TTC549 (cell line): ENCODE measurements around the gene BCO2.
"Not testable (repeated sequence)": the region's sequence is repeated elsewhere in the genome, so short reads cannot be mapped to it uniquely, and the experiment has no call there.

Source experiments
- FAIRE-seq: peaks from 2 replicates; lab custom pipeline; 2012; peaks lifted over from hg19 to GRCh38; lab: Jason Lieb, UNC

The BCO2 gene

DNA sequence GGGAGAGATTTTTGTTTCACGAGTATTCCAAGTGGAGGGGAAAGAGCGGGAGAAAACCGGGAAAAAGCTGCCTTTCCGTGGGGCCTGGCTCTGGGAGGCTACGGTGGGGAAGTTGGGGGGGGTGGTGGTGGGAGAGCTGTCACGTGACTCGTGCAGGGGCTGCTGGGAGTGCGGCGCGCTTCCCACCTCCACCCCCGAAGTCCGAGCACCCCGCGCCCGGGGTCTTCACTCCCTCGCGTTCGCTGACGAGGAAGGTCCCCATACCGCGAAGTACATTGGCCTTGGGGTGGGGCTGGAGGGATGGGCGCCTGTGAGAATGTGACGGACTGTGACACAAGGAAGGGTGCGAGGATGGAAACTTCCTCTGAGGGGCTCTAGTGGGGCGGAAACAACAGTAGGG is 8.2 kb upstream of the BCO2 start, which contains the start of gene TEX12:
TSS of gene TEX12 (plus strand) at position 228 of the 400 bp plus-strand sequence. CDS start 1,897 bp downstream, outside the sequence.
- FAIRE-seq: no peak

DNA sequence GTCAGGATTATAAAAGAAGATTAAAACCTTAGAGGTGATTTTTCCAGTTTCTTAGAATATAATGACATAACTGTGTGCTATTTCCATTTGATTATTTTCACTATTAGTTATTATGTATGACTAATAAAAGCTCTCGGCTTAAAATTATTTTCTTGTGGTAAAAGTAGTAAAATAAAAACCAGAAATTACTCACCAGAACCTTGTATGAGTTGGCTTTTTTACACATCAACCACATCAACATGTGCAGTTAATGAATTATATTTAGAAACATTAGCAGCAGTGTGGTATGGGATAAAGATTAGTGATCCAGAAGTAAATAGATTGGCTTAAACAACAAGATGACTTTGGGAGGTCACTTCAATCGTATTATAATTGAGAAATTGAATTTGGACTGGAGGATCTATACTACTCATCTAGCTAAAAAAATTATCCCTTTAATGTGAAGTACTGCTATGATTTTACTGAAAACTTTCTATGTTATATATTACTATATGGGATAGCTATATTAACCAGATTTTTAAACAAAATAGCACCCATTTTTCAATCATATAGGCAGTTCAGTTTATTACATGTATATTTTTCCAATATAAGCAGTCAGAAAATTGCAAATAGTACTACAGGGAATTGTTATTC is 2.8 kb upstream of the BCO2 start:
- no peak for FAIRE-seq

GRCh38 chr11:112173152-112173551 is 2.2 kb upstream of the BCO2 start:
- FAIRE-seq: no peak

DNA sequence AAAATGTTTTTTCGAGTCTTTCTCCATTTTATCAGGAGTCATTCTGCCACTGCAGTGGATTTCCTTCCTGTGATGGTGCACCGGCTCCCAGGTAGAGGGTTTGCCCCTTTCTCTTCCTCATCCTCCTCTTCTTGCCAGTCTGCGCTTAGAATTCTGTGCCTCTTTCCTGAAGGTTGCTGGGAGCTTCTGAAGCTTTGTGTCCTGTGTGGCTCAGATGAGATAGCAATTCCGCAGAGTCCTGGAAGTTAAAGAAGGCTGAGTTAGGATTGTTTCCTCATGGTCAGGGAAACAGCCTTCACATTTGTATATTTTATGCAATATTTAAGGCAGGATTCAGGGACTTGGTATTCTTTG is 264 bp downstream of the BCO2 start:
- FAIRE-seq: no peak

- no peak for FAIRE-seq
Observed at GRCh38 chr11:112176077-112176476, 765 bp downstream of the BCO2 start.

DNA sequence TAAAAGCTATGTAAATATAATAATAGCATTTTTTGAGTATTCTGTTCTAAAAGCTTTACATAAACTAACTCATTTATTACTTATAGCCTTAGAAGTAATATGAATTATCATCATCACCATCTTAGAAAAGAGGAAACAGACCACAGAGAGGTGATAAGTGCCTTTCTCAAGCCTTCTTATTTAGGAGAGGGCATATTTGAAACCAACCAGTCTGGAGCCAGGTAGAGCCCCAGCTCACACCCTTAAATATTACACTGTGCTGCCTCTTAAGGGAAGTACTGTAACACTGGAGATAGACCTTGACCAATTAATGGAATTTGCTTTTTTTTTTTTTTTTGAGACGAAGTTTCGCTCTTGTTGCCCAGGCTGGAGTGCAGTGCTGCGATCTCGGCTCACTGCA is 2.3 kb downstream of the BCO2 start:
- no peak for FAIRE-seq

GRCh38 chr11:112178428-112178827 is 3.1 kb downstream of the BCO2 start:
- FAIRE-seq: no peak

GRCh38 chr11:112178936-112179335 is 3.6 kb downstream of the BCO2 start:
- FAIRE-seq: no peak

GRCh38 chr11:112179601-112180000 is 4.3 kb downstream of the BCO2 start:
- no peak for FAIRE-seq

DNA sequence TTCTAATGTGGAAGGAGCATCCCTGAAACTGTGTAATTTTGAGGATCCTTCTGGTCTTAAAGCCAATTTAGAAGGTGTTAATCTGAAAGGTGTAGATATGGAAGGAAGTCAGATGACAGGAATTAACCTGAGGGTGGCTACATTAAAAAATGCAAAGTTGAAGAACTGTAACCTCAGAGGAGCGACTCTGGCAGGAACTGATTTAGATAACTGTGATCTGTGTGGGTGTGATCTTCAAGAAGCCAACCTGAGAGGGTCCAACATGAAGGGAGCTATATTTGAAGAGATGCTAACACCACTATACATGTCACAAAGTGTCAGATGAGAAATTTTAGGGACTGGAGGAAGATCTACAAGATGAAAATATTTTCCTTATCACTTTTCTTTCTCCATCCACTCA is 7.6 kb downstream of the BCO2 start:
- no peak for FAIRE-seq

DNA sequence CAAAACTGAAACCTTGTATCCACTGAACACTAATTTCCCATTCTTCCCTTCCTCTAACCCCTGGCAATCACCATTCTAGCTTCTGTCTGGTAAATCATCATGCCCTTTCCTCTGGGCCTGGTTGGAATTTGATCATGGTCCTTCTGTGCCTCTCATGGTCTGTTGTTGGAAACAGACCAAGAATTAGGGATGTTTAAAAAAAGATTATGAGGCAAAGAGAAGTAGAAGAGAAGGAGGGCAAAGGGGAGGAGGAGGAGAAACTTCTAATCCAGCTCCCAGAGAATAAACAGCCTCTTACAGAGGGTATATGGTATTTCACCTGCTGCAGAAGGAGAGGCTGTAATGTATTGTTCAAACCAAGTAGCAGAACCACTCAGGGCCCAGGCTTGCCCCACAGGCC is 10.6 kb downstream of the BCO2 start:
- FAIRE-seq: no peak

GRCh38 chr11:112186304-112186703 is 11.0 kb downstream of the BCO2 start:
- FAIRE-seq: no peak

GRCh38 chr11:112195113-112195512 is 19.8 kb downstream of the BCO2 start:
- FAIRE-seq: not testable (repeated sequence)

GRCh38 chr11:112195951-112196351 is 20.6 kb downstream of the BCO2 start:
- no peak for FAIRE-seq

GRCh38 chr11:112196519-112197087 is 21.3 kb downstream of the BCO2 start:
- no peak for FAIRE-seq

GRCh38 chr11:112199101-112199500 is 23.8 kb downstream of the BCO2 start:
- FAIRE-seq: not testable (repeated sequence)

- FAIRE-seq: no peak
Observed at GRCh38 chr11:112200252-112200651, 24.9 kb downstream of the BCO2 start.

DNA sequence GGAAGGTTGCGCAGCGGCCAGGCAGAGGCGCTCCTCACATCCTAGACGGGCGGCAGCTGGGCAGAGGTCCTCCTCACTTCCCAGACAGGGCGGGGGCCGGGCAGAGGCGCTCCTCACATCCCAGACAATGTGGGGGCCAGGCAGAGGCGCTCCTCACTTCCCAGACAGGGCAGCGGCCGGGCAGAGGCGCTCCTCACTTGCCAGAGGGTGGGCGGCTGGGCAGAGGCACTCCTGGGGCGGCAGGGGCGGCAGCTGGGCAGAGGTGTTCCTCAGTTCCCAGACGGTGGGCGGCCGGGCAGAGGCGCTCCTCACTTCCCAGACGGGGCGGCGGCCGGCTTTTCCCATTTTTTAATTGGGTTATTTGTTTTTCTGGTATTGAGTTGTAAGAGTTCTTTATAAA is 30.8 kb downstream of the BCO2 start:
- FAIRE-seq: no peak

DNA sequence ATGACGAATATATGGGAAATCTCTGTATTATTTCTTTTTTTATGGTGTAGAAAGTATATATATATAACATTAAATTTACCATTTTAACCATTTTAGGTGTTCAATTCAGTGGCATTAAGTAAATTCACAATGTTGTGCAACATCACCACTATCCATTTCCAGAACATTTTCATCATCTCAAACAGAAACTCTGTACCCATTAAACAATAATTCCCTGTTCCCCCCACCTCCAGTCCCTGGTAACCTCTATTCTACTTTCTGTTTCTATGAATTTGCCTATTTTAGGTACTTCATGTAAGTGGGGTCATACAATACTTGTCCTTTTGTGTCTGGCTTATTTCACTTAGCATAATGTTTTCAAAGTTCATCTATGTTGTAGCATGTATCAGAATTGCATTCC is 35.6 kb downstream of the BCO2 start:
- no peak for FAIRE-seq

- FAIRE-seq: no peak
Observed at GRCh38 chr11:112211536-112211935, 36.2 kb downstream of the BCO2 start.

GRCh38 chr11:112212290-112212689 is 37.0 kb downstream of the BCO2 start:
- no peak for FAIRE-seq

DNA sequence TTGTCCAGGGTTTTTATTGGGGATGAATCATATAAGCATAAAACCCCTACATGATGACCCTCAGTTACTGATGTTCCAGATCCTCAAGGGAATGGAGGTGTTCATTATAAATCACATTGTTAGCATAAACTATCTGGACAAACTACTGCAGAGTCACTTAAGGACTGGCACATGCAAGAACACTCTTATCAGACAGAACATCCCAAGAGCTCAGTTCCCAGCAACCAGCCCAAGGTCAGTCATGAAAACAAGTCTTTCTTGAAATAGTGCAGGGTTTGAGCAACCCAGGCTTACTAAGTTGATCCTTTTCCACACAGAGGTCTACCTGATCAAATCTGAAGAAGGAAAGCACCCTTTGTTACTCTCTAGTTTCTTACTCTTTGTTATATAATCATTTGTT is 37.4 kb downstream of the BCO2 start:
- FAIRE-seq: no peak

DNA sequence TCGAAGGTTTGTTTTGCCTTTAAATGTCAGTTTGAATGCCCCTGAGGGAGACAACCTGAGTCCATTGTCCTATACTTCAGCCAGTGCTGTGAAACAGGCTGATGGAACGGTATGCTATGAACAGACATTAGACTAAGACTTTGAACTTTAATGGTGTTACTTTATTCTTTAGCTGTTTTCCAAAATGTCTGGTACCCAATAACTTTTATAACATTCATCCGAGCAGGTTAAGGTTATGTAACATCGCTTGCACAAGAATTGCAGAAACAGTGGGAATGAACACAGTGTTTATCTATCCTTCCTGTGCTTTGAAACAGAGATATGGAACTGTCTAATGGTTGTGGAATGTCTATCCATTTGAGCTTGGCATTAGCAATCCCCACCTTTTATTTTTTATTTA is 38.4 kb downstream of the BCO2 start:
- FAIRE-seq: no peak

- no peak for FAIRE-seq
Observed at GRCh38 chr11:112215621-112216020, 40.3 kb downstream of the BCO2 start.
